H9 (cell line): Measurements from ENCODE around the gene GBP6. TPM values are rescaled to one million over a fixed set of nuclear protein-coding genes. Genes with fewer than 3 reads are reported as not detected.

Experiments
- DNase-seq: peaks from one replicate; pipeline ENCODE4 v3.0.0-alpha.2; 2017
- H2AFZ ChIP-seq: one replicate; pipeline ENCODE4 v1.6.1; 2013; ENCODE audit warnings: mild to moderate bottlenecking, low read length, control low read depth, moderate library complexity
- H2AK5ac ChIP-seq: 2 replicates; pipeline ENCODE4 v1.6.1; 2013; ENCODE audit warnings: low read length, control low read depth, mixed read lengths; ENCODE audit not compliant: insufficient read length
- H2BK120ac ChIP-seq: one replicate; pipeline ENCODE4 v1.6.1; 2013; ENCODE audit warnings: low read depth, mild to moderate bottlenecking, low read length, control low read depth, inconsistent platforms; ENCODE audit not compliant: poor library complexity, severe bottlenecking
- H2BK12ac ChIP-seq: 2 replicates; pipeline ENCODE4 v1.6.1; 2013; ENCODE audit warnings: low read length, control low read depth, mixed read lengths, low read depth; ENCODE audit not compliant: insufficient read length
- H2BK15ac ChIP-seq: 2 replicates; pipeline ENCODE4 v1.6.1; 2013; ENCODE audit warnings: low read depth, low read length, control low read depth
- H2BK20ac ChIP-seq: one replicate; pipeline ENCODE4 v1.6.1; 2013; ENCODE audit warnings: low read depth, mild to moderate bottlenecking, low read length, control low read depth, inconsistent platforms; ENCODE audit not compliant: poor library complexity, severe bottlenecking
- H2BK5ac ChIP-seq: 2 replicates; pipeline ENCODE4 v1.6.1; 2013; ENCODE audit warnings: low read length, control low read depth, mixed read lengths; ENCODE audit not compliant: insufficient read length
- H3K14ac ChIP-seq: 2 replicates; pipeline ENCODE4 v1.6.1; 2013; ENCODE audit warnings: low read length, control low read depth; ENCODE audit not compliant: insufficient read depth
- H3K18ac ChIP-seq: 2 replicates; pipeline ENCODE4 v1.6.1; 2013; ENCODE audit warnings: low read depth, mild to moderate bottlenecking, mixed read lengths, low read length, control low read depth; ENCODE audit not compliant: insufficient read length
- H3K23ac ChIP-seq: 2 replicates; pipeline ENCODE4 v1.6.1; 2013; ENCODE audit warnings: low read length, control low read depth, mixed read lengths, low read depth; ENCODE audit not compliant: insufficient read length
- H3K23me2 ChIP-seq: 2 replicates; pipeline ENCODE4 v1.6.1; 2013; ENCODE audit warnings: low read depth, mild to moderate bottlenecking, mixed read lengths, low read length, control low read depth; ENCODE audit not compliant: insufficient read length, poor library complexity, severe bottlenecking
- H3K27ac ChIP-seq: 2 replicates; pipeline ENCODE4 v1.5.1; 2013; ENCODE audit warnings: low read length, control low read depth, mixed read lengths, low read depth; ENCODE audit not compliant: insufficient read length
- H3K27me3 ChIP-seq: 2 replicates; pipeline ENCODE4 v1.6.1; 2013; ENCODE audit warnings: low read length, control low read depth, inconsistent platforms; ENCODE audit not compliant: insufficient read depth
- H3K4ac ChIP-seq: 2 replicates; pipeline ENCODE4 v1.6.1; 2013; ENCODE audit warnings: low read depth, mild to moderate bottlenecking, control low read depth, inconsistent platforms, low read length, moderate library complexity
- H3K4me1 ChIP-seq: 2 replicates; pipeline ENCODE4 v1.6.1; 2013; ENCODE audit warnings: low read length, control low read depth, inconsistent platforms; ENCODE audit not compliant: insufficient read depth
- H3K4me2 ChIP-seq: 2 replicates; pipeline ENCODE4 v1.6.1; 2013; ENCODE audit warnings: low read length, control low read depth, mixed read lengths; ENCODE audit not compliant: insufficient read length, insufficient read depth
- H3K56ac ChIP-seq: 2 replicates; pipeline ENCODE4 v1.6.1; 2013; ENCODE audit warnings: low read depth, mild to moderate bottlenecking, mixed read lengths, low read length, control low read depth; ENCODE audit not compliant: insufficient read length
- H3K79me1 ChIP-seq: 2 replicates; pipeline ENCODE4 v1.6.1; 2013; ENCODE audit warnings: low read depth, mild to moderate bottlenecking, moderate library complexity, low read length, control low read depth, inconsistent platforms; ENCODE audit not compliant: insufficient read depth, poor library complexity, severe bottlenecking
- H3K79me2 ChIP-seq: 2 replicates; pipeline ENCODE4 v1.6.1; 2013; ENCODE audit warnings: low read length, control low read depth, inconsistent platforms; ENCODE audit not compliant: insufficient read depth
- H3K9ac ChIP-seq: 2 replicates; pipeline ENCODE4 v1.6.1; 2013; ENCODE audit warnings: low read length, control low read depth, mixed read lengths; ENCODE audit not compliant: insufficient read length; ENCODE audit errors: extremely low read depth
- H3K9me3 ChIP-seq: one replicate; pipeline ENCODE4 v1.6.1; 2013; ENCODE audit warnings: low read depth, low read length, inconsistent platforms; ENCODE audit not compliant: control insufficient read depth
- H3T11ph ChIP-seq: one replicate; pipeline ENCODE4 v1.6.1; 2013; ENCODE audit warnings: mild to moderate bottlenecking, low read length, control low read depth, inconsistent platforms
- H4K20me1 ChIP-seq: one replicate; pipeline ENCODE4 v1.6.1; 2013; ENCODE audit not compliant: control insufficient read depth, insufficient read length, insufficient read depth
- H4K5ac ChIP-seq: 2 replicates; pipeline ENCODE4 v1.6.1; 2013; ENCODE audit warnings: low read depth, mild to moderate bottlenecking, mixed read lengths, low read length, control low read depth; ENCODE audit not compliant: insufficient read length
- H4K8ac ChIP-seq: replicated peaks from 2 replicates; pipeline ENCODE4 v1.6.1; 2013; ENCODE audit warnings: low read length, control low read depth, mixed read lengths, low read depth; ENCODE audit not compliant: insufficient read length
- H4K91ac ChIP-seq: 2 replicates; pipeline ENCODE4 v1.6.1; 2013; ENCODE audit warnings: low read depth, mild to moderate bottlenecking, moderate library complexity, mixed read lengths, low read length, control low read depth; ENCODE audit not compliant: insufficient read length
- H3K27ac Mint-ChIP-seq, 3 experiments: 2 replicates in 2 of 3; 3 replicates in 1 of 3; pipeline ENCODE4 v1.8.0; 2020 to 2021; ENCODE audit warnings: mixed read lengths in 3 of 3, mild to moderate bottlenecking in 1 of 3, moderate library complexity in 1 of 3
- H3K27me3 Mint-ChIP-seq: 2 replicates; pipeline ENCODE4 v1.8.0; 2021; ENCODE audit warnings: low read depth, mild to moderate bottlenecking, moderate library complexity, mixed read lengths
- H3K36me3 Mint-ChIP-seq, 3 experiments: 2 replicates in 2 of 3; 3 replicates in 1 of 3; pipeline ENCODE4 v1.8.0; 2020 to 2021; ENCODE audit warnings: low read depth in 3 of 3, mixed read lengths in 3 of 3; ENCODE audit not compliant: insufficient read depth in 1 of 3
- H3K4me1 Mint-ChIP-seq, 2 experiments: 2 replicates each; pipeline ENCODE4 v1.8.0; 2020; ENCODE audit warnings: mixed read lengths in 2 of 2
- H3K4me3 Mint-ChIP-seq, 2 experiments: 2 replicates in 1 of 2; 3 replicates in 1 of 2; pipeline ENCODE4 v1.8.0; 2020 to 2021; ENCODE audit warnings: mild to moderate bottlenecking in 2 of 2, mixed read lengths in 2 of 2, moderate library complexity in 1 of 2
- H3K9me3 Mint-ChIP-seq, 2 experiments: 2 replicates in 1 of 2; 3 replicates in 1 of 2; pipeline ENCODE4 v1.8.0; 2020; ENCODE audit warnings: mild to moderate bottlenecking in 2 of 2, mixed read lengths in 2 of 2, moderate library complexity in 1 of 2
- WGBS: extraction: QIAGEN DNeasy Blood & Tissue Kit; methylation state at CpG from one replicate; pipeline ENCODE4 v1.1.7; 2013; ENCODE audit warnings: missing lambda C conversion rate, low lambda C conversion rate, mixed read lengths; ENCODE audit not compliant: insufficient read length; ENCODE audit errors: extremely low coverage; 5-methylcytosine and 5-hydroxymethylcytosine counted together
- total RNA-seq: library from RNA; stranded (reverse); gene quantifications from 2 replicates; pipeline ENCODE4 v1.2.1, GENCODE V29; 2021
- TF ChIP-seq, protein P1 (sequence below): fragments of 200-600 bp; sonication (generic); conservative IDR thresholded peaks from 3 replicates; pipeline ENCODE4 v1.8.0; 2021; ENCODE audit warnings: antibody characterized with exemption, mild to moderate bottlenecking

GBP6 gene
- total RNA-seq, 1 experiment from 2014 or later: not detected

DNA sequence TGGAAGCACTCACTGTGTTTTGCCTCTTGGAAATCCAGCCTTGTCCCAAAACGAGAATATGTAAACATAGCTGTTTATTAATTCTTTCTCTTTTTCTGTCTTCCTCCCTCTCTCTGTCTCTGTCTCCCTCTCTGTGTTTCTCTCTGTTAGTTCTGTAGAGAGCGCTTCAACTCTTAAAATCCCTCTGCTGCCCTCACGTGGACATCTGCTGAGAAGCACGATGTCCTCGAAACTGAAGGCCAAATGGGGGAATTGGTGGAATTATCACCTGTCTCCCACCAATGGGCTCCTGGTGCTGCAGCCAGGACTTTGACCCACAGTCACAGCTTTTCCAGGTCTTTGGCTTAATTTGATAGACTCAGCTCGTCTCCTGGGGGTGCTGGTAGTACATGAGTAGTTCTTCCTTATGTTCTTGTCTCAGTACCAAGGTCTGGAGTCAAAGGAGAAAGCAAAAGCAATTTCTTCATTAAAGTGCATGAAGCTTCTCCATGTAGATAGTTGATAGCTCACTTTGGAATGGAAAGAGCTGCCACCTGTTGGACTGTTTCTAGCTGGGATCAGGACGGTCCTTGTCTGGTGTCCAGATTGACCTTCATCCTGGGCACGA lies 5.5 kb upstream of the GBP6 start:
- Histone ChIP-seq H2BK120ac (no peak overlapping the region), H3K23me2 (no peaks in the 10 kb centered on the region), H4K5ac (no peak overlapping the region), H4K91ac (no peak overlapping the region), H2AK5ac (no peak overlapping the region), H3K27me3 (no peaks in the 10 kb centered on the region), H2BK12ac (no peak overlapping the region), H3K4ac (no peak overlapping the region), H2BK20ac (no peak overlapping the region), H3K4me2 (no peak overlapping the region), H3K14ac (no peak overlapping the region), H4K8ac (no peak overlapping the region), H3K79me1 (no peaks in the 10 kb centered on the region), H3K23ac (no peak overlapping the region), H3K4me1 (no peaks in the 10 kb centered on the region), H3K56ac (no peak overlapping the region), H3K18ac (no peak overlapping the region), H3K9me3 (no peaks in the 10 kb centered on the region), H4K20me1 (no peaks in the 10 kb centered on the region), H3K79me2 (no peaks in the 10 kb centered on the region), H2BK15ac (no peak overlapping the region), H2BK5ac (no peak overlapping the region), H3T11ph (no peak overlapping the region), H3K27ac (no peak overlapping the region), H2AFZ (no peak overlapping the region), H3K9ac (no peak overlapping the region)
- Mint-ChIP-seq H3K9me3 (no peaks in the 10 kb centered on the region), H3K4me3 (no peak overlapping the region), H3K27me3 (no peaks in the 10 kb centered on the region; the same call in 1 of the 2 replicates), H3K4me1 (peaks cover 15 to 20% of the 10 kb centered on the region in 2 experiments), H3K27ac (no peak overlapping the region; a peak in 1 of 7 replicates), H3K36me3 (no peaks in the 10 kb centered on the region)
- TF ChIP-seq, protein P1, sequence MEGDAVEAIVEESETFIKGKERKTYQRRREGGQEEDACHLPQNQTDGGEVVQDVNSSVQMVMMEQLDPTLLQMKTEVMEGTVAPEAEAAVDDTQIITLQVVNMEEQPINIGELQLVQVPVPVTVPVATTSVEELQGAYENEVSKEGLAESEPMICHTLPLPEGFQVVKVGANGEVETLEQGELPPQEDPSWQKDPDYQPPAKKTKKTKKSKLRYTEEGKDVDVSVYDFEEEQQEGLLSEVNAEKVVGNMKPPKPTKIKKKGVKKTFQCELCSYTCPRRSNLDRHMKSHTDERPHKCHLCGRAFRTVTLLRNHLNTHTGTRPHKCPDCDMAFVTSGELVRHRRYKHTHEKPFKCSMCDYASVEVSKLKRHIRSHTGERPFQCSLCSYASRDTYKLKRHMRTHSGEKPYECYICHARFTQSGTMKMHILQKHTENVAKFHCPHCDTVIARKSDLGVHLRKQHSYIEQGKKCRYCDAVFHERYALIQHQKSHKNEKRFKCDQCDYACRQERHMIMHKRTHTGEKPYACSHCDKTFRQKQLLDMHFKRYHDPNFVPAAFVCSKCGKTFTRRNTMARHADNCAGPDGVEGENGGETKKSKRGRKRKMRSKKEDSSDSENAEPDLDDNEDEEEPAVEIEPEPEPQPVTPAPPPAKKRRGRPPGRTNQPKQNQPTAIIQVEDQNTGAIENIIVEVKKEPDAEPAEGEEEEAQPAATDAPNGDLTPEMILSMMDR: peak; percentile 82
- DNase-seq: peak; percentile 82
- no CpG with 5 or more reads among the region's 8 CpGs for WGBS
